ENCODE results near the gene NFX1. TPM values are rescaled to one million over a fixed set of nuclear protein-coding genes. Genes with fewer than 3 reads are reported as not detected.

Gene NFX1
- polyA plus RNA-seq, 3 donors from 2014 or later, result 8.8 to 27.0 (median 11.8) TPM

DNA sequence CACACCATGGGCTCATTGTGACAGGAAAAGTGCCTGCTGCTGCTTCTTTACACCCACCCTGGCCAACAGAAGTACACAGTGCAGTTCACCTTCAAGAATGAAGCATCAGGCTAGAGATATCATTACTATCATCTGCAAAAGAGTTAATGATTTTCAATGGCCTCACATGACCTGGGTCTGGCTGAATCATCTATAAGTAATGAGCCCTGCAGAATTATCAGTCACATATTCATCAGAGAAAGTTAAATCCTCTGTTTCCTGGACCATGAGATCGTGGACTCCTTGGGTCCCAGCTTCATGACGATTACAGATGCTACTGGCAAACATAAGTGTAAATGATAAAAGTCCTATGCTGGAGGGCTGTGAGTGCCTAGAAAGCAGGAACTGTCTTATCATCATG is 34.1 kb upstream of the NFX1 start:
- no peaks in the 10 kb centered on the region for H3K9me3 Mint-ChIP-seq
- H3K36me3 Mint-ChIP-seq, result peaks cover 41 to 72% (median 42%) of the 10 kb centered on the region in 3 donors
- no peak overlapping the region for H3K4me3 Mint-ChIP-seq
- H3K27me3 Mint-ChIP-seq (ENCODE audit: low read depth in 3 of 3), result no peaks in the 10 kb centered on the region
- peaks cover 0 to 16% of the 10 kb centered on the region in 2 donors for H3K4me1 Mint-ChIP-seq
- H3K27ac Mint-ChIP-seq, result no peak overlapping the region
- DNase-seq, result no peak

DNA sequence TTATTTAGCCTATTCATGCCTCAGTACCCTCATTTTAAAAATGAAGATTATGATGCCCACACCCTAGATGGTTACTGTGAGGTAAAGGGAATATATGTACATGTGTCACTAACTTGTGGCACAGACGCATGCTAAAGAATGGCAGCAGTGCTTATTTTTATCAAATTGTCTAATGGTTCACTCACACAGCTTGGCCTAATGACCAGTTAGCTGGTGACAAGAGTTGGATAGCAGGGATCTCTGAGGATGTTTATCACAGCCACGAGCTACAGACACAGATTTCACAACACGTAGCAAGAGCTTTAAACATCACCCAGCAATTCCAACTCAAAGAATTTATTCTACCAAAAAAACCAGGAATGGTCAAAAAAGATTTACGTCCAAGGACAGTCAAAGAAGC is 33.0 kb upstream of the NFX1 start:
- H3K27me3 Mint-ChIP-seq (ENCODE audit: low read depth in 3 of 3), result no peaks in the 10 kb centered on the region
- H3K27ac Mint-ChIP-seq, result no peak overlapping the region
- H3K9me3 Mint-ChIP-seq, result no peaks in the 10 kb centered on the region
- no peak overlapping the region for H3K4me3 Mint-ChIP-seq
- H3K4me1 Mint-ChIP-seq, result peaks cover 0 to 21% of the 10 kb centered on the region in 2 donors
- no peak for DNase-seq
- H3K36me3 Mint-ChIP-seq, result peaks cover 39 to 79% (median 42%) of the 10 kb centered on the region in 3 donors

- Mint-ChIP-seq H3K9me3 (no peaks in the 10 kb centered on the region), H3K4me1 (peaks cover 17 to 43% of the 10 kb centered on the region in 2 donors), H3K27me3 (ENCODE audit: low read depth in 3 of 3) (peaks cover 3 to 9% (median 4%) of the 10 kb centered on the region in 3 donors), H3K4me3 (no peak overlapping the region), H3K27ac (peak overlapping the region in 2 of 6 donors; percentile 14 to 48), H3K36me3 (peaks cover 26 to 62% (median 35%) of the 10 kb centered on the region in 3 donors)
- no peak for DNase-seq
These were observed 29.9 kb upstream of the NFX1 start for GRCh38 chr9:33260372-33260771.

DNA sequence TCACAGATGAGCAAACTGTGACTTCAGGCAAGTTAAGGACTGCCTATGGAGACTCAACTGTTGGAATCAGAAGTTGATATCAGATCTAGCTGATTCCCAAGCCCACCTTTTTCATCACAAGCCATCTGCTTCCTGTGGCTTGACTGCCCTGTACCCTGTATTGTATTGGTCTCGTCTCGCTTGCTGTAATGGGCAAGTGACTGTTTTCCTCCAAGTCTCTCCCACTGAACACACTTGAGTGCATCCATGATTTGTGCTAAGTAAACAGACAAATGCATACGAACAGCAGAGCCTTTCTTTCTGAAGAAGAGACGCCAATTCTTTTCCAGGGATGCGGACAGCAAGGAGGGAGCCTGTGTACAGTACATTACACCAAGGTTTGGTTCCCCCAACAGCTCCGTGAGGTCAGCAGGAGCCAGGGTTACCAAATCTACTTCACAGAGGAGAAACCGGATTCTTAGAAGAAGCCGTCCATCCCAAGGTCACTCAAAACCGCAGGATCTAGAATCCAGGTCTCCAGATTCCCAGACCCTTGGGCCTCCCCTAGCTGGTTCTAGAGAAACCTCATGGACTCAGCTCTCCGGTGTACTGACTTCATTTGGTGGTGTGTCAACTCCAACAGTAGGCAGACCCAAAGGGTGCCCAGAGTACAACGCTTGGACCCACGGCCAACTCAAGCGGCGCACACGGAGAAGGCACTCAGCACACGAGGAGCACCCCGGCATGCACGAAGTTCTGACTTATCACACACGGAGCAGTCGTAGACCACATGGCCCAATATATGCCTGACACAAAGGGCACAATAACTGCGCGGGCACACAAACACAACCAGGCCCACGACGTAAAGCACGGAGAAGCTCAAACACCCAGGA is 26.9 kb upstream of the NFX1 start:
- DNase-seq, result peak in 1 of 3 donors; percentile 6
- Mint-ChIP-seq H3K36me3 (peaks cover 18 to 44% (median 23%) of the 10 kb centered on the region in 3 donors), H3K27me3 (ENCODE audit: low read depth in 3 of 3) (peaks cover 3 to 9% (median 4%) of the 10 kb centered on the region in 3 donors)

DNA sequence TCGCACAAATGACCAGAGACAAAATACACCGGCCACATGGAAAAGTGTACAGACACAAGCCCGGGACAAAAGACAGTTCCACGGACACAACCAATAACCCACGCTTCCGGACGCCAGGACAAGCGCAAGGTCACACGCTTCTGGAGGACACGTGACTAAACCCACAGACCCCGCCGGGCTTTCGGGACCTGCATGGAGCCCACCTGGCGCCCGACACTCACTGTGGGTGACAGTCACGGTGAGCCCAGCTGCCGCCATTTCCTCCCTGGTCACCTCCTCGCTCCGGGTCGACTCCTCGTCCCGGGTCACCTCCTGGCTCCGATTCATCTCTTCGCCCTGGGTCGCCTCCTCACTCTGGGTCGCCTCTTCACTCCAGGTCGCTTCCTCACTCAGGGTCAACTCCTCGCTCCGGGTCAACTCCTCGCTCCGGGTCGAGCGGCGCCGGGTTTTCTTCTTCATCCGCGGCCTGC is 26.3 kb upstream of the NFX1 start:
- Mint-ChIP-seq H3K27ac (peak overlapping the region; percentile 89 to 98 (median 94)), H3K36me3 (peaks cover 15 to 37% (median 17%) of the 10 kb centered on the region in 3 donors), H3K4me3 (peak overlapping the region; percentile 91 to 99 (median 93)), H3K9me3 (no peaks in the 10 kb centered on the region), H3K27me3 (ENCODE audit: low read depth in 3 of 3) (peaks cover 3 to 9% (median 4%) of the 10 kb centered on the region in 3 donors), H3K4me1 (peaks cover 31 to 74% of the 10 kb centered on the region in 2 donors)
- DNase-seq, result peak; percentile 51 to 55 (median 54)

More for the DNA sequence above, 26.9 kb upstream of the NFX1 start:
- Mint-ChIP-seq H3K27ac (peak overlapping the region; percentile 89 to 98 (median 94)), H3K4me1 (peaks cover 31 to 73% of the 10 kb centered on the region in 2 donors), H3K4me3 (peak overlapping the region; percentile 91 to 99 (median 93)), H3K9me3 (no peaks in the 10 kb centered on the region)

DNA sequence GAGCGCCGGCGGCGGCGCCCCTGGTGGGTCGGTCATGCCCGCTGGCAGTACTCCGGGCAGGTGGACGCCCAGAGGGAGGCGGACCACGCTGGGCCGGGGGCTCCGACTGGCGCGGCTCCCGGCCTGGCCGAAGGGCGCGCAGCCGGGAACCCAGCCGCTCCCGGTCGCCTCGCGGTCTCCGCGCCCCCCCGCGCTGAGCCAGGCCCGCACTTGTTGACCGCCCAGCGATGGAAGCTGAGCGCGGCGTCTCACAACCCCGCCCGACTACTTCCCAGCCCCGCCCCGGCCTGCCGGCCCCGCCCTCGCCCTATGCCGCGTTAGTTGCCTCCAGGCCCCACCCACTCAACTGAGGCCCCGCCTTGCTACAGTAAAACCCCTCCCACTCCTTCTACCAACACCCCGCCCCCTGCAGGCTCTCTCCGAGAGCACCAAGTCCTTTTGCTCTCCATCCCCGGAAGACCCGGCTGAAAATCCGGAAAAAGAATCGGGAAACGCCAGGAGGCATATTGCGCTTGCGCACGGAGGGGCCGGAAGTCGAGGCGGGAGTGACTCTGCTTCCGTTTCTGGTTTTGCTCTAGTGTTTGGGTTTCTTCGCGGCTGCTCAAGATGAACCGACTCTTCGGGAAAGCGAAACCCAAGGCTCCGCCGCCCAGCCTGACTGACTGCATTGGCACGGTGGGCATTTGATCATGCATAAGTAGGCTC is 25.7 kb upstream of the NFX1 start, which contains the start of the genes BAG1 and CHMP5:
Gene BAG1 (minus strand): TSS at position 236 of the 705 bp plus-strand sequence.
Gene CHMP5 (plus strand): TSS at position 577 of the 705 bp plus-strand sequence. CDS start 30 bp downstream, at position 607.
- peak within 1 kb of the TSS; percentile 91 to 99 (median 97) for H3K4me3 Mint-ChIP-seq
- H3K27me3 Mint-ChIP-seq (ENCODE audit: low read depth in 3 of 3), result peaks cover 3 to 9% (median 4%) of the 10 kb centered on the region in 3 donors
- peak; percentile 99 for DNase-seq
- peaks cover 14 to 34% (median 17%) of the 10 kb centered on the region in 3 donors for H3K36me3 Mint-ChIP-seq
- peak within 1 kb of the TSS; percentile 95 to 99 (median 98) for H3K27ac Mint-ChIP-seq
- H3K9me3 Mint-ChIP-seq, result no peaks in the 10 kb centered on the region
- H3K4me1 Mint-ChIP-seq, result peaks cover 31 to 71% of the 10 kb centered on the region in 2 donors

DNA sequence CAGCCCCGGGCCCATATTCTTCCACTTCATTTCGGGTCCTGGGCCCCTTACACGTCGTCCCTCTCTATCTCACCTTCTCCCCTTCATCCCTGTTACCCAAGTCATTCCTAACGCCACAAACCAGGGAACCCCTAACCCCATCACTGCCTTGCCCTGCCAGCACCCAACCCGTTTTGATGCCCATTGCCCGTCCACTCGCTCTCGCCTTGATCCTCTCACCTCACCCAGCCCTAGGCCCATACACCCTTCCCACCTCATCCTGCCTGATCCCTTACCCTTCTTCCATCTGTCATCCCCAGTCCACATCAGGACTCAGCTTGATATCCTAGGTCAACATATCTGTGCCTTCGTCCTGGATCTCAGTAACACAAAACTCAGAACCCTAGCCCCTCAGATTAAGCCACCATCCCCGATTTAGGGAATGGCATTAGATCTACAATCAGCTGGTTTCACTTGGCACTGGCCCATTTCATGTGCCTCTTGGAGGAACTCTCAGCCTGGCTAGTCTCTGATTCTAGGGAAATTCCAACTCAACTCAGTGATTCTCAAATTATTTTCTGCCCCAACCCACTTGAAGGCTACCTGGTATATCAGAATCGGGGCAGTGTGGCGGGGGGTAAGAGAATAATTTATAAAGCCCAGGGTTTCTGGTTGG is 25.0 kb upstream of the NFX1 start:
- Mint-ChIP-seq H3K4me3 (peak overlapping the region; percentile 89 to 98 (median 92)), H3K36me3 (peaks cover 9 to 27% (median 14%) of the 10 kb centered on the region in 3 donors), H3K4me1 (peaks cover 31 to 64% of the 10 kb centered on the region in 2 donors), H3K27me3 (ENCODE audit: low read depth in 3 of 3) (peaks cover 3 to 9% (median 4%) of the 10 kb centered on the region in 3 donors), H3K9me3 (no peaks in the 10 kb centered on the region), H3K27ac (peak overlapping the region; percentile 95 to 99 (median 96))
- no peak for DNase-seq

- H3K27me3 Mint-ChIP-seq (ENCODE audit: low read depth in 3 of 3), result peaks cover 3 to 9% (median 4%) of the 10 kb centered on the region in 3 donors
- H3K4me1 Mint-ChIP-seq, result peaks cover 31 to 62% of the 10 kb centered on the region in 2 donors
- peaks cover 10 to 25% (median 15%) of the 10 kb centered on the region in 3 donors for H3K36me3 Mint-ChIP-seq
- H3K4me3 Mint-ChIP-seq, result no peak overlapping the region
- peak overlapping the region; percentile 37 to 99 (median 96) for H3K27ac Mint-ChIP-seq
- no peaks in the 10 kb centered on the region for H3K9me3 Mint-ChIP-seq
- no peak for DNase-seq
These were observed 23.1 kb upstream of the NFX1 start for GRCh38 chr9:33267151-33267767.

DNA sequence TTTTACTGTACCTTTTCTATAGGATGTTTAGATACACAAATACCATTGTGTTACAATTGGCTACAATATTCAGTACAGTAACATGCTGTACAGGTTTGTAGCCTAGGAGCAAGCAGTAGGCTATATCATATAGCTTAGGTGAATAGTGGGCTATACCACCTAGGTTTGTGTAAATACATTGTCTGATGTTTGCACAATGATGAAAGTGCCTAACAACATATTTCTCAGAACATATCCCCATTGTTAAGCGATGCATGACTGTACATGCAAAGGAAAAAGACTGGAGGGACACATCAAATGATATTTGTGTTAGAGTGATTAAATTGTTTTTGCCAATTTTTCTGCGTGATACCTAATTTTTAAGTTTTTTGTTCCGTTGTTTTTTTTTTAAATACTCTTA is 20.2 kb upstream of the NFX1 start:
- Mint-ChIP-seq H3K36me3 (peaks cover 15 to 37% (median 18%) of the 10 kb centered on the region in 3 donors), H3K4me3 (no peak overlapping the region), H3K4me1 (peaks cover 16 to 51% of the 10 kb centered on the region in 2 donors), H3K27me3 (ENCODE audit: low read depth in 3 of 3) (no peaks in the 10 kb centered on the region), H3K27ac (no peak overlapping the region), H3K9me3 (no peaks in the 10 kb centered on the region)
- no peak for DNase-seq

GRCh38 chr9:33272061-33272460 is 18.3 kb upstream of the NFX1 start:
- peaks cover 21 to 46% (median 24%) of the 10 kb centered on the region in 3 donors for H3K36me3 Mint-ChIP-seq
- H3K27ac Mint-ChIP-seq, result no peak overlapping the region
- no peak for DNase-seq
- H3K4me3 Mint-ChIP-seq, result no peak overlapping the region
- no peaks in the 10 kb centered on the region for H3K27me3 Mint-ChIP-seq (ENCODE audit: low read depth in 3 of 3)
- no peaks in the 10 kb centered on the region for H3K9me3 Mint-ChIP-seq
- peaks cover 2 to 32% of the 10 kb centered on the region in 2 donors for H3K4me1 Mint-ChIP-seq

GRCh38 chr9:33273266-33273971 is 16.9 kb upstream of the NFX1 start:
- Mint-ChIP-seq H3K27ac (peak overlapping the region in 3 of 6 donors; percentile 17 to 64 (median 18)), H3K4me3 (no peak overlapping the region), H3K27me3 (ENCODE audit: low read depth in 3 of 3) (no peaks in the 10 kb centered on the region), H3K36me3 (peaks cover 25 to 55% (median 37%) of the 10 kb centered on the region in 3 donors), H3K4me1 (peaks cover 0 to 18% of the 10 kb centered on the region in 2 donors), H3K9me3 (no peaks in the 10 kb centered on the region)
- no peak for DNase-seq

GRCh38 chr9:33273972-33274328 is 16.4 kb upstream of the NFX1 start:
- H3K36me3 Mint-ChIP-seq, result peaks cover 25 to 58% (median 40%) of the 10 kb centered on the region in 3 donors
- DNase-seq, result no peak
- H3K4me3 Mint-ChIP-seq, result no peak overlapping the region
- no peaks in the 10 kb centered on the region for H3K27me3 Mint-ChIP-seq (ENCODE audit: low read depth in 3 of 3)
- peaks cover 0 to 18% of the 10 kb centered on the region in 2 donors for H3K4me1 Mint-ChIP-seq
- no peaks in the 10 kb centered on the region for H3K9me3 Mint-ChIP-seq
- peak overlapping the region in 1 of 6 donors; percentile 18 for H3K27ac Mint-ChIP-seq
